ENCODE results near the gene CFAP65.

Gene CFAP65

GRCh38 chr2:219078951-219079350, 37.6 kb upstream of the CFAP65 start:
- no peak for TF ChIP-seq EZH2phosphoT487 (IDR thresholded peaks at IDR 0.05; ENCODE audit: low read depth)
- TF ChIP-seq CTCF (IDR thresholded peaks at IDR 0.05; ENCODE audit: low read depth, low read length): no peak
- H3K79me2 ChIP-seq (ENCODE audit: low read length): no peaks in the 10 kb centered on the region
- no peak overlapping the region for H3K4me3 ChIP-seq (ENCODE audit: low read length)
- H4K20me1 ChIP-seq (ENCODE audit: insufficient read depth, low read length): no peaks in the 10 kb centered on the region
- H3K36me3 ChIP-seq (replicated peaks; ENCODE audit: low read depth, low read length): no peaks in the 10 kb centered on the region
- no peak overlapping the region for H3K4me2 ChIP-seq (ENCODE audit: low read length)
- no peak overlapping the region for H3K27ac ChIP-seq (ENCODE audit: low read length)
- no peak overlapping the region for H3K9ac ChIP-seq (ENCODE audit: low read length)
- H3K4me1 ChIP-seq (ENCODE audit: low read length): no peaks in the 10 kb centered on the region
- H3K9me3 ChIP-seq (ENCODE audit: insufficient read depth, low read length): no peaks in the 10 kb centered on the region
- no peaks in the 10 kb centered on the region for H3K27me3 ChIP-seq (ENCODE audit: low read depth, low read length)
- H2AFZ ChIP-seq (ENCODE audit: low read depth, low read length): no peak overlapping the region

- H3K27me3 ChIP-seq (ENCODE audit: low read depth, low read length): no peaks in the 10 kb centered on the region
- no peaks in the 10 kb centered on the region for H3K36me3 ChIP-seq (replicated peaks; ENCODE audit: low read depth, low read length)
- no peak overlapping the region for H3K4me2 ChIP-seq (ENCODE audit: low read length)
- TF ChIP-seq EZH2phosphoT487 (IDR thresholded peaks at IDR 0.05; ENCODE audit: low read depth): no peak
- no peak for TF ChIP-seq CTCF (IDR thresholded peaks at IDR 0.05; ENCODE audit: low read depth, low read length)
- H3K9ac ChIP-seq (ENCODE audit: low read length): no peak overlapping the region
- no peaks in the 10 kb centered on the region for H3K4me1 ChIP-seq (ENCODE audit: low read length)
- H4K20me1 ChIP-seq (ENCODE audit: insufficient read depth, low read length): no peaks in the 10 kb centered on the region
- no peaks in the 10 kb centered on the region for H3K79me2 ChIP-seq (ENCODE audit: low read length)
- no peak overlapping the region for H2AFZ ChIP-seq (ENCODE audit: low read depth, low read length)
- H3K9me3 ChIP-seq (ENCODE audit: insufficient read depth, low read length): no peaks in the 10 kb centered on the region
- no peak overlapping the region for H3K27ac ChIP-seq (ENCODE audit: low read length)
- no peak overlapping the region for H3K4me3 ChIP-seq (ENCODE audit: low read length)
Measured at GRCh38 chr2:219078126-219078525, 36.8 kb upstream of the CFAP65 start.

- Histone ChIP-seq H2AFZ (ENCODE audit: low read depth, low read length) (no peak overlapping the region), H3K36me3 (replicated peaks; ENCODE audit: low read depth, low read length) (no peaks in the 10 kb centered on the region), H3K4me3 (ENCODE audit: low read length) (no peak overlapping the region), H3K9ac (ENCODE audit: low read length) (no peak overlapping the region), H3K9me3 (ENCODE audit: insufficient read depth, low read length) (no peaks in the 10 kb centered on the region), H3K4me2 (ENCODE audit: low read length) (no peak overlapping the region), H3K27me3 (ENCODE audit: low read depth, low read length) (no peaks in the 10 kb centered on the region), H4K20me1 (ENCODE audit: insufficient read depth, low read length) (no peaks in the 10 kb centered on the region), H3K4me1 (ENCODE audit: low read length) (no peaks in the 10 kb centered on the region), H3K27ac (ENCODE audit: low read length) (no peak overlapping the region), H3K79me2 (ENCODE audit: low read length) (no peaks in the 10 kb centered on the region)
- no peak for TF ChIP-seq CTCF (IDR thresholded peaks at IDR 0.05; ENCODE audit: low read depth, low read length)
Measured at GRCh38 chr2:219076253-219076652, 34.9 kb upstream of the CFAP65 start.

GRCh38 chr2:219073413-219074129, 32.3 kb upstream of the CFAP65 start:
- Histone ChIP-seq H3K27me3 (ENCODE audit: low read depth, low read length) (no peaks in the 10 kb centered on the region), H3K4me2 (ENCODE audit: low read length) (no peak overlapping the region), H3K27ac (ENCODE audit: low read length) (no peak overlapping the region), H3K36me3 (replicated peaks; ENCODE audit: low read depth, low read length) (no peaks in the 10 kb centered on the region), H3K4me3 (ENCODE audit: low read length) (no peak overlapping the region), H3K79me2 (ENCODE audit: low read length) (no peaks in the 10 kb centered on the region), H2AFZ (ENCODE audit: low read depth, low read length) (no peak overlapping the region), H3K4me1 (ENCODE audit: low read length) (no peaks in the 10 kb centered on the region), H3K9ac (ENCODE audit: low read length) (no peak overlapping the region), H3K9me3 (ENCODE audit: insufficient read depth, low read length) (no peaks in the 10 kb centered on the region), H4K20me1 (ENCODE audit: insufficient read depth, low read length) (no peaks in the 10 kb centered on the region)
- TF ChIP-seq CTCF (IDR thresholded peaks at IDR 0.05; ENCODE audit: low read depth, low read length): peak; percentile 59
- no peak for TF ChIP-seq EZH2phosphoT487 (IDR thresholded peaks at IDR 0.05; ENCODE audit: low read depth)

All from OCI-LY3 (cell line).